HCT116 (cell line): ENCODE measurements around the gene TMEM86B.

Experiments used
- EZH2 ChIP-seq: fragments of 200-600 bp; sonication (generic); IDR thresholded peaks from 2 replicates; pipeline ENCODE4 v1.6.1; 2017; ENCODE audit warnings: antibody characterized with exemption, mixed run types
- POLR2A ChIP-seq: IDR thresholded peaks from 2 replicates; pipeline ENCODE4 v1.7.0; 2011; ENCODE audit warnings: borderline replicate concordance; ENCODE audit not compliant: insufficient read depth, insufficient read length; ENCODE audit errors: extremely low read depth
- RAD21 ChIP-seq: IDR thresholded peaks from 2 replicates; pipeline ENCODE4 v1.6.1; 2012; ENCODE audit warnings: low read depth, mild to moderate bottlenecking
- SP1 ChIP-seq: IDR thresholded peaks from 2 replicates; pipeline ENCODE4 v1.6.1; 2012; ENCODE audit warnings: low read depth
- TF ChIP-seq, protein P1 (sequence below), 3 experiments: fragments of 200-600 bp in 1 of 3; sonication (generic) in 1 of 3; IDR thresholded peaks in 2 of 3; conservative IDR thresholded peaks in 1 of 3; 2 replicates each; pipeline ENCODE4 v1.5.1; 2012 to 2017; ENCODE audit warnings: low read depth in 2 of 3, low read length in 2 of 3, antibody characterized with exemption in 1 of 3, borderline replicate concordance in 1 of 3, control low read depth in 1 of 3, mild to moderate bottlenecking in 1 of 3, mixed read lengths in 1 of 3, mixed run types in 1 of 3, moderate library complexity in 1 of 3; ENCODE audit not compliant: insufficient read depth in 1 of 3
- TF ChIP-seq, protein P2 (sequence below): IDR thresholded peaks from 2 replicates; pipeline ENCODE4 v1.6.1; 2011; ENCODE audit warnings: mild to moderate bottlenecking, low read length, moderate library complexity; ENCODE audit not compliant: insufficient replicate concordance; ENCODE audit errors: extremely low read depth

GRCh38 chr19:55232986-55233385 lies 4.4 kb upstream of the TMEM86B start:
- TF ChIP-seq SP1 (no peak), POLR2A (no peak), EZH2 (no peak), RAD21 (no peak)
- TF ChIP-seq, protein P1, sequence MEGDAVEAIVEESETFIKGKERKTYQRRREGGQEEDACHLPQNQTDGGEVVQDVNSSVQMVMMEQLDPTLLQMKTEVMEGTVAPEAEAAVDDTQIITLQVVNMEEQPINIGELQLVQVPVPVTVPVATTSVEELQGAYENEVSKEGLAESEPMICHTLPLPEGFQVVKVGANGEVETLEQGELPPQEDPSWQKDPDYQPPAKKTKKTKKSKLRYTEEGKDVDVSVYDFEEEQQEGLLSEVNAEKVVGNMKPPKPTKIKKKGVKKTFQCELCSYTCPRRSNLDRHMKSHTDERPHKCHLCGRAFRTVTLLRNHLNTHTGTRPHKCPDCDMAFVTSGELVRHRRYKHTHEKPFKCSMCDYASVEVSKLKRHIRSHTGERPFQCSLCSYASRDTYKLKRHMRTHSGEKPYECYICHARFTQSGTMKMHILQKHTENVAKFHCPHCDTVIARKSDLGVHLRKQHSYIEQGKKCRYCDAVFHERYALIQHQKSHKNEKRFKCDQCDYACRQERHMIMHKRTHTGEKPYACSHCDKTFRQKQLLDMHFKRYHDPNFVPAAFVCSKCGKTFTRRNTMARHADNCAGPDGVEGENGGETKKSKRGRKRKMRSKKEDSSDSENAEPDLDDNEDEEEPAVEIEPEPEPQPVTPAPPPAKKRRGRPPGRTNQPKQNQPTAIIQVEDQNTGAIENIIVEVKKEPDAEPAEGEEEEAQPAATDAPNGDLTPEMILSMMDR (IDR thresholded peaks at IDR 0.05 in 2 of 3, conservative IDR thresholded peaks at IDR 0.05 in 1 of 3; ENCODE audit: borderline replicate concordance in 1 of 3, insufficient read depth in 1 of 3, low read depth in 2 of 3, low read length in 2 of 3), result no peak
- TF ChIP-seq, protein P2, sequence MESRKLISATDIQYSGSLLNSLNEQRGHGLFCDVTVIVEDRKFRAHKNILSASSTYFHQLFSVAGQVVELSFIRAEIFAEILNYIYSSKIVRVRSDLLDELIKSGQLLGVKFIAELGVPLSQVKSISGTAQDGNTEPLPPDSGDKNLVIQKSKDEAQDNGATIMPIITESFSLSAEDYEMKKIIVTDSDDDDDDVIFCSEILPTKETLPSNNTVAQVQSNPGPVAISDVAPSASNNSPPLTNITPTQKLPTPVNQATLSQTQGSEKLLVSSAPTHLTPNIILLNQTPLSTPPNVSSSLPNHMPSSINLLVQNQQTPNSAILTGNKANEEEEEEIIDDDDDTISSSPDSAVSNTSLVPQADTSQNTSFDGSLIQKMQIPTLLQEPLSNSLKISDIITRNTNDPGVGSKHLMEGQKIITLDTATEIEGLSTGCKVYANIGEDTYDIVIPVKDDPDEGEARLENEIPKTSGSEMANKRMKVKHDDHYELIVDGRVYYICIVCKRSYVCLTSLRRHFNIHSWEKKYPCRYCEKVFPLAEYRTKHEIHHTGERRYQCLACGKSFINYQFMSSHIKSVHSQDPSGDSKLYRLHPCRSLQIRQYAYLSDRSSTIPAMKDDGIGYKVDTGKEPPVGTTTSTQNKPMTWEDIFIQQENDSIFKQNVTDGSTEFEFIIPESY, result no peak
